Measurements from ENCODE around the gene GOLGA3. TPM values are rescaled to one million over a fixed set of nuclear protein-coding genes. Genes with fewer than 3 reads are reported as not detected.
A peak's percentile ranks its signal among the peaks of the same experiment; 100 is the strongest.

Gene GOLGA3
- total RNA-seq, 1 experiment from 2014 or later: 62.2 TPM

GRCh38 chr12:132772606-132773005 is 56.1 kb downstream of the GOLGA3 start:
- no peaks in the 10 kb centered on the region for H3K4me1 ChIP-seq
- H3K36me3 ChIP-seq (ENCODE audit: control insufficient read depth, insufficient read depth, low read length): peaks cover 1% of the 10 kb centered on the region
- no peak for DNase-seq
- no peaks in the 10 kb centered on the region for H3K4me1 Mint-ChIP-seq (ENCODE audit: low read depth, unreplicated experiment)
- POLR2A ChIA-PET: no interaction called here
- CTCF ChIA-PET: no interaction called here
- TF ChIP-seq, protein P1, sequence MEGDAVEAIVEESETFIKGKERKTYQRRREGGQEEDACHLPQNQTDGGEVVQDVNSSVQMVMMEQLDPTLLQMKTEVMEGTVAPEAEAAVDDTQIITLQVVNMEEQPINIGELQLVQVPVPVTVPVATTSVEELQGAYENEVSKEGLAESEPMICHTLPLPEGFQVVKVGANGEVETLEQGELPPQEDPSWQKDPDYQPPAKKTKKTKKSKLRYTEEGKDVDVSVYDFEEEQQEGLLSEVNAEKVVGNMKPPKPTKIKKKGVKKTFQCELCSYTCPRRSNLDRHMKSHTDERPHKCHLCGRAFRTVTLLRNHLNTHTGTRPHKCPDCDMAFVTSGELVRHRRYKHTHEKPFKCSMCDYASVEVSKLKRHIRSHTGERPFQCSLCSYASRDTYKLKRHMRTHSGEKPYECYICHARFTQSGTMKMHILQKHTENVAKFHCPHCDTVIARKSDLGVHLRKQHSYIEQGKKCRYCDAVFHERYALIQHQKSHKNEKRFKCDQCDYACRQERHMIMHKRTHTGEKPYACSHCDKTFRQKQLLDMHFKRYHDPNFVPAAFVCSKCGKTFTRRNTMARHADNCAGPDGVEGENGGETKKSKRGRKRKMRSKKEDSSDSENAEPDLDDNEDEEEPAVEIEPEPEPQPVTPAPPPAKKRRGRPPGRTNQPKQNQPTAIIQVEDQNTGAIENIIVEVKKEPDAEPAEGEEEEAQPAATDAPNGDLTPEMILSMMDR (IDR thresholded peaks at IDR 0.05; ENCODE audit: insufficient read depth in 1 of 2, low read depth in 1 of 2, low read length in 1 of 2, severe bottlenecking in 1 of 2, unreplicated experiment in 1 of 2): no peak
- no peaks in the 10 kb centered on the region for H3K27me3 Mint-ChIP-seq (ENCODE audit: insufficient read depth, unreplicated experiment)
- H3K9me3 Mint-ChIP-seq (ENCODE audit: unreplicated experiment): no peaks in the 10 kb centered on the region
- H3K4me3 Mint-ChIP-seq (ENCODE audit: unreplicated experiment): no peak overlapping the region
- H3K4me3 ChIP-seq (ENCODE audit: low read depth, low read length): no peak overlapping the region
- intact Hi-C loops (cut with micrococcal nuclease; ENCODE audit: unreplicated experiment): no loop called here
- no peak overlapping the region for H3K27ac Mint-ChIP-seq (ENCODE audit: unreplicated experiment)
- H3K36me3 Mint-ChIP-seq (ENCODE audit: insufficient read depth, unreplicated experiment): peaks cover 83% of the 10 kb centered on the region
- BruUV-seq (replicated peaks): TSS peak; percentile 28
- no peaks in the 10 kb centered on the region for H3K9me3 ChIP-seq
- H3K27me3 ChIP-seq (replicated peaks; ENCODE audit: control insufficient read depth, insufficient read depth, low read length): no peaks in the 10 kb centered on the region

- Mint-ChIP-seq H3K4me3 (ENCODE audit: unreplicated experiment) (no peak overlapping the region), H3K27me3 (ENCODE audit: insufficient read depth, unreplicated experiment) (no peaks in the 10 kb centered on the region), H3K36me3 (ENCODE audit: insufficient read depth, unreplicated experiment) (peaks cover 77% of the 10 kb centered on the region), H3K9me3 (ENCODE audit: unreplicated experiment) (no peaks in the 10 kb centered on the region), H3K4me1 (ENCODE audit: low read depth, unreplicated experiment) (no peaks in the 10 kb centered on the region), H3K27ac (ENCODE audit: unreplicated experiment) (no peak overlapping the region)
- no peaks in the 10 kb centered on the region for H3K9me3 ChIP-seq
- peaks cover 1% of the 10 kb centered on the region; the same call in 1 of the 2 replicates for H3K36me3 ChIP-seq (ENCODE audit: control insufficient read depth, insufficient read depth, low read length)
- CTCF ChIA-PET: no interaction called here
- no peak for DNase-seq
- POLR2A ChIA-PET: no interaction called here
- intact Hi-C loops (cut with micrococcal nuclease; ENCODE audit: unreplicated experiment): no loop called here
- H3K4me1 ChIP-seq: no peaks in the 10 kb centered on the region
- no TSS peak for BruUV-seq (replicated peaks)
- H3K4me3 ChIP-seq (ENCODE audit: low read depth, low read length): no peak overlapping the region
- TF ChIP-seq, protein P1 (IDR thresholded peaks at IDR 0.05; ENCODE audit: insufficient read depth in 1 of 2, low read depth in 1 of 2, low read length in 1 of 2, severe bottlenecking in 1 of 2, unreplicated experiment in 1 of 2): no peak
- no peaks in the 10 kb centered on the region for H3K27me3 ChIP-seq (replicated peaks; ENCODE audit: control insufficient read depth, insufficient read depth, low read length)
Observed at GRCh38 chr12:132771126-132771838, 57.4 kb downstream of the GOLGA3 start.

- Mint-ChIP-seq H3K27ac (ENCODE audit: unreplicated experiment) (no peak overlapping the region), H3K27me3 (ENCODE audit: insufficient read depth, unreplicated experiment) (no peaks in the 10 kb centered on the region), H3K36me3 (ENCODE audit: insufficient read depth, unreplicated experiment) (peaks cover 39% of the 10 kb centered on the region), H3K4me3 (ENCODE audit: unreplicated experiment) (no peak overlapping the region), H3K9me3 (ENCODE audit: unreplicated experiment) (no peaks in the 10 kb centered on the region), H3K4me1 (ENCODE audit: low read depth, unreplicated experiment) (no peaks in the 10 kb centered on the region)
- DNase-seq: no peak
- ChIA-PET CTCF (interaction anchor here (0.6 kb wide), 1 partner anchor 16 kb away, joined by 5 read pairs; no protein-coding TSS in a partner anchor), POLR2A (no interaction called here)
- Histone ChIP-seq H3K4me3 (ENCODE audit: low read depth, low read length) (no peak overlapping the region), H3K9me3 (no peaks in the 10 kb centered on the region), H3K27me3 (replicated peaks; ENCODE audit: control insufficient read depth, insufficient read depth, low read length) (no peaks in the 10 kb centered on the region), H3K4me1 (no peaks in the 10 kb centered on the region), H3K36me3 (ENCODE audit: control insufficient read depth, insufficient read depth, low read length) (no peaks in the 10 kb centered on the region)
- no TSS peak for BruUV-seq (replicated peaks)
- intact Hi-C loops (cut with micrococcal nuclease; ENCODE audit: unreplicated experiment): no loop called here
- TF ChIP-seq, protein P1 (IDR thresholded peaks at IDR 0.05; ENCODE audit: insufficient read depth in 1 of 2, low read depth in 1 of 2, low read length in 1 of 2, severe bottlenecking in 1 of 2, unreplicated experiment in 1 of 2): no peak
Observed at GRCh38 chr12:132766380-132767085, 62.1 kb downstream of the GOLGA3 start.
